Jurkat, Clone E6-1 (cell line): ENCODE results near the gene CENPVL1. TPM values are rescaled to one million over a fixed set of nuclear protein-coding genes. Genes with fewer than 3 reads are reported as not detected.
"Not testable (repeated sequence)": the region's sequence is repeated elsewhere in the genome, so short reads cannot be mapped to it uniquely, and the experiment has no call there.

Source experiments
- DNase-seq: peaks from one replicate; pipeline ENCODE4 v3.0.0-alpha.2; 2011; ENCODE audit warnings: low read depth, low spot score
- H3K4me3 ChIP-seq: 2 replicates; pipeline ENCODE4 v1.5.1; 2011; ENCODE audit warnings: mild to moderate bottlenecking, low read length, control low read depth, moderate library complexity
- polyA plus RNA-seq: library from polyadenylated mRNA; unstranded; fragments of >200 nt; gene quantifications from one replicate; pipeline ENCODE4 v1.2.1, GENCODE V29; 2012; ENCODE audit warnings: missing spikeins; ENCODE audit not compliant: insufficient read length, insufficient read depth

Gene CENPVL1
- polyA plus RNA-seq, result not detected

DNA sequence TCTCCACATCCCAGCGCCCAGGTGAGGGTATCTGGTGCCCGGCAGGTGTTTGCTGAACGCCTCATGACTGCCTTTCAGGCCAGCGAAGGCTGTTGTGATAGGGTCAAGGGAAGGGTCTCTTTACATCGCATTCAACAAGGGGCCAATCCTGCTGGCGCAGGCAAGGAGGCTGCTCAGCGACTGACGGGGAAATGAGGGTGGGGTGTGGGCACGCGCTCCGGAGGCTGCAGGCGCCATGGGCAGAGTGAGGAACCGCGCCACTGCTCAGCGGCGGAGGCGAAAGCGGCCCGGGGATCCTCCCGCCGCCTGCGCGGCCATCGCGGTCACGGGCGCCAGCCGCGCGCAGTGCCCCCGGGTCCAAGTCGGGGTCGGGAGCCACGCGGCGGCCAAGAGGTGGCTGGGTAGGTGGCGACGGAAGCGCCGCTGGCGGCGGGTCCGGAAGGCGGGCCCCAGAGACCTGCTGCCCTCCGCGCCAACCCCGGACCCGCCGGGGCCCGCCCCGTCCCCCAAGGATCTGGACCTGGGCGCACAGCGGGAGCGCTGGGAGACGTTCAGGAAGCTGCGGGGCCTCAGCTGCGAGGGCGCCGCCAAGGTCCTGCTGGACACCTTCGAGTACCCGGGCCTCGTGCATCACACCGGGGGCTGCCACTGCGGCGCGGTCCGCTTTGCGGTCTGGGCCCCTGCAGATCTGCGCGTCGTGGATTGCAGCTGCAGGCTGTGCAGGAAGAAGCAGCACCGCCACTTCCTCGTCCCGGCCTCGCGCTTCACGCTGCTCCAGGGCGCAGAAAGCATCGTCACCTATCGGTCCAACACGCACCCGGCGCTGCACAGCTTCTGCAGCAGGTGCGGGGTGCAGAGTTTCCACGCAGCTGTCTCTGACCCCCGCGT is at the start of gene CENPVL1:
Gene CENPVL1 (plus strand): TSS at position 236 of the 888 bp plus-strand sequence. CDS start 0 bp downstream, at position 236.
- DNase-seq, H3K4me3 ChIP-seq: not testable (repeated sequence)

- no peak for DNase-seq
- H3K4me3 ChIP-seq, result no peak overlapping the region
Measured at GRCh38 chrX:51665981-51666380, 44.3 kb upstream of the CENPVL1 start.

GRCh38 chrX:51679689-51680433 is 30.5 kb upstream of the CENPVL1 start:
- not testable (repeated sequence) for H3K4me3 ChIP-seq, DNase-seq

GRCh38 chrX:51681808-51682719 is 28.2 kb upstream of the CENPVL1 start:
- not testable (repeated sequence) for H3K4me3 ChIP-seq, DNase-seq

GRCh38 chrX:51682720-51683062 is 27.6 kb upstream of the CENPVL1 start, which contains the start of gene CENPVL2:
TSS of gene CENPVL2 (minus strand) at chrX:51682831. CDS start at chrX:51682831, 0 bp downstream.
- DNase-seq, H3K4me3 ChIP-seq: not testable (repeated sequence)

- H3K4me3 ChIP-seq, result no peak overlapping the region
Measured at GRCh38 chrX:51694254-51694653, 16.1 kb upstream of the CENPVL1 start.

GRCh38 chrX:51697397-51697796 is 12.9 kb upstream of the CENPVL1 start:
- no peak for DNase-seq
- no peak overlapping the region for H3K4me3 ChIP-seq

More at GRCh38 chrX:51694254-51694653, 16.1 kb upstream of the CENPVL1 start:
- DNase-seq, result no peak

DNA sequence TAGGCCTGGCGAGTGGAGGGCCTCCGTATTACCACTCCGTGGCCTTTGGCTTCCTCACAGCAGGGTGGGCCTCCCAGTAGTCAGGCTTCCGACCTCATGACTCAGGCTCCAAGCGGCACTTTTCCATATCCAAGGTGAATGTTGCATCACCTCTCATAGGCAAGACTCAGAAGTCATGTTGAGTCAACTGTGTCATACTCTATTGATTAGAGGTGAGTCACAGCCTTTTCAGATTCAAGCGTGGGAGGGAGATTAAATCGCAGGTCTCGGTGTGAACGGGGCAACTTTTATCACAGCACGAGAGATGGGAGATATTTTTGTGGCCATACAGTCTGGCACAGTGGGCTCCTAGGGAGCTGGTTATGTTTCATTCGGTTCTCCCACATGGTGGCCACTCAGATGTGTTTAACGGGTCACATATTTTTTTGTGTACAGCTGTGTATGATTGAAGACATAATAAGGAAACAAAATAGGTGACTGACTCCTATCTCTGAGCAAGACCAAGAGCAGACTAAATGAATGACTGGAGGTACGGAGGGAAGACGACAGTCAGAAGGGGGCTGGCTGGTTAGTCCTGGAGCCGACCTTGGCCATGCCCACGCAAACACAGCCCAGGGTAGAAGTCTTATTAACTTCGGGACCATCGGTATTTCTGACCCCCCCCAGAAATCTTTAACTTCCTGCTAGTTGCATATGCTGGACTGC is 2.8 kb downstream of the CENPVL1 start:
- not testable (repeated sequence) for DNase-seq, H3K4me3 ChIP-seq

GRCh38 chrX:51728202-51728601 is 17.9 kb downstream of the CENPVL1 start:
- DNase-seq, result no peak
- H3K4me3 ChIP-seq, result no peak overlapping the region

GRCh38 chrX:51737091-51737490 is 26.8 kb downstream of the CENPVL1 start:
- H3K4me3 ChIP-seq, result no peak overlapping the region
- DNase-seq, result no peak

DNA sequence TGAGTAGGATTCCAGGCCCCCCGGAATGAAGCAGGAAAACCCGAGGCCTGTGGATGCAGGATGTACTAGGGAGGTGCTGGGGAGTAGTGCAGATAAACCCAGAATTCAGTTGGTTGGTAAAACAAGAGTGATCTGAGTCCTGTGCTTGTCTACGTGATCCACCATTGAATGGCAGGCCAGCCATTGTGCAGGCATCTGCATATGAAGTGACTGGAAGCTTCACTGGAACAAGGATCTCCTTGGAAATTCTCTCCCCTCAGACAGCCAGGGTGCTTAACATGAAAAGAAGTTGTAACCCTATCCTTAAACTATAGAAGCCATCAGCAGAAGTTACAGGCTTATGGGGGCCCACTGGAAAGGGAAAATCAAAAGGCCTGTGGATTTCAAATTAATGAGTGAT is 32.3 kb downstream of the CENPVL1 start:
- H3K4me3 ChIP-seq, result peak overlapping the region; percentile 70
- DNase-seq, result no peak

DNA sequence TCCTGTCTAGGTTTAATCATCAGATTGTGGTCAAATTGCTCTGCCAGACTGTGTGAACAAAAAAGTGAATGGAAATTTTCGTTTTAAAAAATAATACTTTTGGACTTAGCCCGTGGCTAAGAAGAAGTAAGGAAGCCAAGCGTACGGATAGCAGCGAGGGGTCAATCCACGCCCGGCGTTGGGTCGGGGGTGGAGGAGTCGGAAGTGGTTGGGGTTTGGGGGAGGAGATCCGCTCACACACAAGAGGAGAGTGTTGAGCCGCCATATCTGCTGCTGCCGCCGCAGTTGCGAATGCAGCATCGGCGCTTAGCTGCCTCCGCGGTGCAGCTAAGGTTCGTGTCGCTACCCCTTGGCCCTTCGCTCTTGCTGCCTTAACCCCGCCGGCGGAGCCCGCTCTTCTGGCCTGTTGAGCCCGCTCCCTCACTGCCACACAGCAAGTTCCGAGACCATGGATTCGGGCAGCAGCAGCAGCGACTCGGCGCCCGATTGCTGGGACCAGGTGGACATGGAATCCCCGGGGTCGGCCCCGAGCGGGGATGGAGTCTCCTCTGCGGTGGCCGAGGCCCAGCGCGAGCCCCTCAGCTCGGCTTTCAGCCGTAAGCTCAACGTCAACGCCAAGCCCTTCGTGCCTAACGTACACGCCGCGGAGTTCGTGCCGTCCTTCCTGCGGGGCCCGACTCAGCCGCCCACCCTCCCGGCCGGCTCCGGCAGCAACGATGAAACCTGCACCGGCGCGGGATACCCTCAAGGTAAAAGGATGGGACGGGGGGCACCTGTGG is 33.1 kb downstream of the CENPVL1 start, which contains the start of gene GSPT2:
Gene GSPT2 (plus strand): TSS at position 264 of the 779 bp plus-strand sequence. CDS start 185 bp downstream, at position 449.
- H3K4me3 ChIP-seq, result peak within 1 kb of the TSS; percentile 70

DNA sequence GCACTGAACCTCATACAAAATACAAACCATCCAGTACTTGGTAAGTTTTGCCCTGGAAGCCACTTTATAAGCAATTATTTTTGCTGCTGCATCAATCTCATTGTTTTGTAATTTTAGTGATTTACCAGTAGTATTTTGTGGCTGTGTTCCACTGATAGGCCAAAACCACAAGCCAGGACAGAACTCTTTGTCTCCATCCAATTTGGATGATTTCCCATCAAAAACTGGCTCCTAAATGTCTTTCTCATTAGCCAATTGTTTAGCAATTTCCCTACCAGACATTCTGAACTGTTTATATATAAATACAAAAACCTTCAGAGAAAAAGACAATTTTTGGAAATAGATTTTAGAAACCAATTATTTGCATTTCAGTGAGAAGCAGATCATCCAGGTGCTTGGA is 37.4 kb downstream of the CENPVL1 start:
- DNase-seq, result no peak
- no peak overlapping the region for H3K4me3 ChIP-seq

More for the DNA sequence above, 33.1 kb downstream of the CENPVL1 start, which contains the start of gene GSPT2:
- DNase-seq, result peak; percentile 74

GRCh38 chrX:51759055-51759839 is 48.9 kb downstream of the CENPVL1 start:
- DNase-seq, result no peak
- H3K4me3 ChIP-seq, result no peak overlapping the region

DNA sequence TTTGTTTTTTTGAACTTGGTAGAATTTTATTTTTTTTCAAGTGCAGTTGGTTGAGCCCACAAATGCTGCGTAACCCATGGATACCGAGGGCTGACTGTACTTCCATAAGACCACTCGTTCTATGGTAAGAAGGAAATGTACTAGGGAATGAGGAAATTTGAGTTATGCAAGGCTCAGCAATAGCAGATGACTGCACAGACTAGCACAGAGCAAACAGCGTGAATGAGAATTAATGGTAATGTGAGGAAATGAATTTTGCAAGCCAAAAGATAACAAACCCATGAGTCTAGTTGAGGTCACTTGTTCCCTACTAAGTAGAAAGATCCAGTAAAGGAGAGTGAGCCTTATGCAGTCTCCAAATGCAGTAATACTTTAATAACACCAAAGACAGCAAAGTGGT is 50.3 kb downstream of the CENPVL1 start:
- DNase-seq, result no peak
- no peak overlapping the region for H3K4me3 ChIP-seq
